ENCODE data around the gene SIX1. TPM values are rescaled to one million over a fixed set of nuclear protein-coding genes. Genes with fewer than 3 reads are reported as not detected.

The SIX1 gene
- total and polyA plus RNA-seq, 2 of the 4 experiments (the other 2 are of a cell fraction), result 7.7 to 15.0 TPM

DNA sequence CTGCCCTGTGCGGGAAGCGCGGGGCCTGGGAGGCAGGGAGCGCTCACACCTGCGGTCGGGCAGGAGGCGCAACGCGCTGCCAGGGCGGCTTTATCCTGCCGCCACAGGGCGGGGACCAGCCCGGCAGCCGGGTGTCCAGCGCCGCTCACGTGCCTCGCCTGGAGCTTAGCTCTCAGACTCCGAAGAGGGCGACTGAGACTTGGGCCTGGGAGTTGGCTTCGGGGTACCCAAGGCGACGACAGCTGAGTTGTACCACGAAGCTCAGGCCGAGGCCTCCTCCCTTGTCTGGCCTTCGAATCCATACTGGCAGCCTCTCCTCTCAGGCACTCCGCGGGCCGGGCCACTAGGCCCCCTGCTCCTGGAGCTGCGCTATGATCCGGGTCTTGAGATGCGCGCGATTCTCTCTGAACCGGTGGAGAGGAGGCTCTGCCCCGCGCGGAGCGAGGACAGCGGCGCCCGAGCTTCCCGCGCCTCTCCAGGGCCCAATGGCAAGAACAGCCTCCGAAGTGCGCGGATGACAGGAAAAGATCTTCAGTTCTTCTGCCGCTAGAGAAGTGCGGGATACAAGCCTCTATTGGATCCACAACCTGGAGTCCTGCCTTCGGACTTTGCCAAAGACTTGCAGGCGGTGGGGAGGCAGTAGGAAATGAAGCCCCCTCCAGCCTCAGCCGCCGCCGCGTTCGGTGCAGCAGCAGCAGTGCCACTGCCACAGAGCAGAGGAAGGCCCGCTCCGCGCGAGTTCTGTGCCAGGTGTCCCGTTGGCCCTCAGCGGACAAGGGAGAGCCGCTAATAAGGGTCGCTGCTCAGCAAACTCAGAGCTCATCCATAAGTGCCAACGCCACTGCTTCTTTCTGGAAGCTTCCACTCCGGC is 6.8 kb downstream of the SIX1 start:
- Histone ChIP-seq H3K56ac (ENCODE audit: extremely low read depth, insufficient read depth, low read length) (no peak overlapping the region), H3K18ac (ENCODE audit: low read depth, low read length) (no peak overlapping the region), H3K36me3 (ENCODE audit: control insufficient read depth, insufficient read depth, low read length) (peaks cover 45% of the 10 kb centered on the region), H2BK15ac (ENCODE audit: low read depth, low read length) (no peak overlapping the region), H4K91ac (ENCODE audit: insufficient read depth, low read depth, low read length) (peak overlapping the region; percentile 33; the same call in 1 of the 2 replicates), H3K27ac (ENCODE audit: insufficient read depth, low read length) (0 out of 2 replicates have a peak overlapping the region, but pooled peaks have one; percentile 5), H2AK5ac (ENCODE audit: low read depth, low read length) (no peak overlapping the region; the same call in 1 of the 2 replicates), H3K4me3 (ENCODE audit: insufficient read depth, low read depth, low read length) (no peak overlapping the region), H3K79me1 (ENCODE audit: low read depth in 1 of 2, low read length in 2 of 2) (peaks cover 24 to 64% of the 10 kb centered on the region in 2 experiments), H2BK120ac (ENCODE audit: low read depth, low read length) (no peak overlapping the region; the same call in 1 of the 2 replicates), H2BK5ac (ENCODE audit: low read depth, low read length, poor library complexity, severe bottlenecking) (no peak overlapping the region), H4K5ac (ENCODE audit: low read depth, low read length) (no peak overlapping the region; the same call in 1 of the 2 replicates), H2AK9ac (replicated peaks; ENCODE audit: low read depth, low read length, poor library complexity) (peak overlapping the region; percentile 68), H2AFZ (replicated peaks; ENCODE audit: low read length, poor library complexity) (peak overlapping the region; percentile 59), H4K8ac (ENCODE audit: low read depth in 2 of 2, low read length in 2 of 2) (peak overlapping the region; percentile 41 to 43; a peak in 2 of 4 replicates), H3K23ac (ENCODE audit: low read depth, low read length) (0 out of 2 replicates have a peak overlapping the region, but pooled peaks have one; percentile 13), H3K14ac (replicated peaks; ENCODE audit: low read depth, low read length) (no peak overlapping the region), H3K9me1 (ENCODE audit: insufficient read depth, low read length) (peaks cover 7% of the 10 kb centered on the region; the same call in 1 of the 2 replicates), H3K4me1 (ENCODE audit: control insufficient read depth, insufficient read depth, low read length) (peaks cover 19% of the 10 kb centered on the region), H2BK20ac (ENCODE audit: low read depth, low read length) (no peak overlapping the region), H4K20me1 (ENCODE audit: insufficient read depth, low read length) (peaks cover 24% of the 10 kb centered on the region), H3K27me3 (ENCODE audit: control insufficient read depth, insufficient read depth, low read length) (no peaks in the 10 kb centered on the region), H3K9me3 (ENCODE audit: control insufficient read depth, insufficient read depth, low read length) (no peaks in the 10 kb centered on the region), H3K9ac (ENCODE audit: low read depth, low read length) (no peak overlapping the region), H3K4me2 (ENCODE audit: low read depth, low read length) (no peak overlapping the region), H3K4ac (ENCODE audit: low read depth, low read length) (no peak overlapping the region)
- POLR2A ChIA-PET (ENCODE audit: unreplicated experiment), result interaction anchor here (0.6 kb wide), 1 partner anchor 1194 kb away, joined by 4 read pairs; no protein-coding TSS in a partner anchor
- no TSS peak for BruUV-seq (replicated peaks)
- dilution Hi-C loops (cut with HindIII; ENCODE audit: low sequenced_read_pairs, unreplicated experiment), result loop anchor here (25.0 kb wide), 1 partner anchor 395 kb away; no protein-coding TSS in a partner anchor
- CTCF ChIA-PET, result interaction anchor here (0.6 to 1.5 kb wide), 5 partner anchors 14 to 871 kb away, joined by 3 to 5 read pairs (median 3); no protein-coding TSS in a partner anchor
- ATAC-seq (ENCODE audit: low read depth) (no peak), DNase-seq (no peak)
- intact Hi-C loops (cut with micrococcal nuclease), result no loop called here
- 62% methylated on average over 35 of the region's 66 CpGs; no CpG with 5 or more reads in 1 of the 2 experiments for WGBS, 2 experiments (ENCODE audit: extremely low coverage in 2 of 2, insufficient read length in 1 of 2)
- in situ Hi-C loops (cut with MboI; ENCODE audit: low sequenced_read_pairs), result loop anchor here (25.0 kb wide), 2 partner anchors 345 to 920 kb away; partner anchors contain the start of genes SLC38A6 and TRMT5
- TF ChIP-seq, protein P1, sequence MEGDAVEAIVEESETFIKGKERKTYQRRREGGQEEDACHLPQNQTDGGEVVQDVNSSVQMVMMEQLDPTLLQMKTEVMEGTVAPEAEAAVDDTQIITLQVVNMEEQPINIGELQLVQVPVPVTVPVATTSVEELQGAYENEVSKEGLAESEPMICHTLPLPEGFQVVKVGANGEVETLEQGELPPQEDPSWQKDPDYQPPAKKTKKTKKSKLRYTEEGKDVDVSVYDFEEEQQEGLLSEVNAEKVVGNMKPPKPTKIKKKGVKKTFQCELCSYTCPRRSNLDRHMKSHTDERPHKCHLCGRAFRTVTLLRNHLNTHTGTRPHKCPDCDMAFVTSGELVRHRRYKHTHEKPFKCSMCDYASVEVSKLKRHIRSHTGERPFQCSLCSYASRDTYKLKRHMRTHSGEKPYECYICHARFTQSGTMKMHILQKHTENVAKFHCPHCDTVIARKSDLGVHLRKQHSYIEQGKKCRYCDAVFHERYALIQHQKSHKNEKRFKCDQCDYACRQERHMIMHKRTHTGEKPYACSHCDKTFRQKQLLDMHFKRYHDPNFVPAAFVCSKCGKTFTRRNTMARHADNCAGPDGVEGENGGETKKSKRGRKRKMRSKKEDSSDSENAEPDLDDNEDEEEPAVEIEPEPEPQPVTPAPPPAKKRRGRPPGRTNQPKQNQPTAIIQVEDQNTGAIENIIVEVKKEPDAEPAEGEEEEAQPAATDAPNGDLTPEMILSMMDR (conservative IDR thresholded peaks at IDR 0.05; ENCODE audit: low read depth, low read length), result no peak
- TF ChIP-seq SMC3 (IDR thresholded peaks at IDR 0.05; ENCODE audit: low read depth, low read length) (no peak), MXI1 (IDR thresholded peaks at IDR 0.05; ENCODE audit: borderline replicate concordance, low read depth, low read length) (no peak)
- TF ChIP-seq, protein P2, sequence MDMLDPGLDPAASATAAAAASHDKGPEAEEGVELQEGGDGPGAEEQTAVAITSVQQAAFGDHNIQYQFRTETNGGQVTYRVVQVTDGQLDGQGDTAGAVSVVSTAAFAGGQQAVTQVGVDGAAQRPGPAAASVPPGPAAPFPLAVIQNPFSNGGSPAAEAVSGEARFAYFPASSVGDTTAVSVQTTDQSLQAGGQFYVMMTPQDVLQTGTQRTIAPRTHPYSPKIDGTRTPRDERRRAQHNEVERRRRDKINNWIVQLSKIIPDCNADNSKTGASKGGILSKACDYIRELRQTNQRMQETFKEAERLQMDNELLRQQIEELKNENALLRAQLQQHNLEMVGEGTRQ (IDR thresholded peaks at IDR 0.05; ENCODE audit: low read depth, low read length), result no peak
